Stimulated activated CD8-positive, alpha-beta memory T cell treated with anti-CD3 and anti-CD28 coated beads, Interleukin-12 subunit alpha, Interleukin-12 subunit beta, amount 100 ng/mL, for 24 hours (primary cell): ENCODE data around the gene PRKG1.

Experiments used
- DNase-seq: peaks from one replicate; pipeline ENCODE4 v3.0.0-alpha.2; 2020; ENCODE audit errors: extremely low read depth

PRKG1 gene

DNA sequence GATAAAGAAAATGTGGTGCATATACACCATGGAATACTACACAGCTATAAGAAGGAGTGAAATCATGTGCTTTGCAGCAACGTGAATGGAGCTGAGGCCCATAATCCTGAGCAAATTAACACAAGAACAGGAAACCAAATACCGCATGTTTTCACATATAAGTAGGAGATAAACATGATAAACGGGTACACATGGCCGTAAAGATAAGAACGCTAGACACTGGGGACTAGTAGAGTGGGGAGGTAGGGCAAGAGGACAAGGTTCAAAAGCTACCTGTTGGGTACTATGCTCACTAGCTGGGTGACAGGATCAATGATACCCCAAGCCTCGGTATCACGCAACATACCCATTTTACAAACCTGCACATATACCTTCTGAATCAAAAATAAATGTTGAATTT is 511.5 kb downstream of the PRKG1 start:
- no peak for DNase-seq

DNA sequence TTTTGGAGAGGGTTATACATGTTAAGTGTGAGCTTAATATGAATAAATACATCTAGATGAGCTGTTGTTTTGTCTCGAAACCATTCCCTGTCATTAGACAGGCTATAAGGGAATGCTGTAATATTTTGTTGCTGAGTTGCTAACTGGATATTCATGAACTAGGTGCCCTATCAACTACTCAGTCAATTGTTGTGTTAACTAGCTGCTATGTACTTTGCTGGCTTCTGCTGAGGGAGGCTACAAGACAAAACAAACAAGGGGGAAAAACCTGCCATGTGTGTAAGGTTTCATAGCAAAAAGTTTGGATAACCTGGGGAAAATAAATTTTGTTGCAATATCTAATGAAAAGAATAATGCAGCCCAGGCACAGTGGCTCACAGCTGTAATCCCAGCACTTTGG is 514.7 kb downstream of the PRKG1 start:
- no peak for DNase-seq

DNA sequence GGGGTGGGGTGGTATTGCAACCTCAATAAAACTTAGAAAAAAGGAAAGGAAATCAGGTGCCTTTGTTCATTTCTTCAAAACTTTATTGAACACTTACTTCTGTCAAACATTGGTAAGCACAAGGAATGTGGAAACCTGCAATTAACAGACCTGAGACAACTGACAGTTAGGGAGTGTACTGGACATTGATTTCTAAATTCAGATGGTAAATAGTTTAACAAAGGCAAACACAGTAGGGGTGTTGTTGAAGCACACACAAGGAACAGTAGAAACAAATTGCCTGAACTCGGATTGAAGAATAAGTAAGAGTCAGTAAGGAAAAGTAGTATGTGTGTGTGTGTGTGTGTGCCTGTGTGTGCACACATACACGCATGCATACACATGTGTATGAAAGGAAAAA is 516.5 kb downstream of the PRKG1 start:
- no peak for DNase-seq

DNA sequence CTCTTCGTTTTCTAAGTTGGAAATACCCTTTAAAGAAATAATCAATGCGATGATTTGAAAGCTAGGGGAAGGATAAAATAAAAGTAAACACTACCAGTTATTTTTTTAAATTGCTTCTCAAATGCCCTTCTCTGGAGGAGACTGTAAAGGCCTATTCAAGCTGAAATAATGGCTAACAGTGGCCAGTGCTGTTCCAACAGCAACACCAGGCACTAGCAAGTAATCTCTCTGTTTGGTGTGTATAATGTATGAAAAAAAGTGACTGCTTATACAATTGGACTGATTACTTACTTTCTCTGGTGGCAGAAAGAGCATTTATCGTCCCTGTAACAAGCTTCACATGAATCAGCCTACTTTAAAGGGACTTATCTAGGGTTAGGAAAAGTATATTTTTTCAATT is 522.4 kb downstream of the PRKG1 start:
- DNase-seq: no peak

DNA sequence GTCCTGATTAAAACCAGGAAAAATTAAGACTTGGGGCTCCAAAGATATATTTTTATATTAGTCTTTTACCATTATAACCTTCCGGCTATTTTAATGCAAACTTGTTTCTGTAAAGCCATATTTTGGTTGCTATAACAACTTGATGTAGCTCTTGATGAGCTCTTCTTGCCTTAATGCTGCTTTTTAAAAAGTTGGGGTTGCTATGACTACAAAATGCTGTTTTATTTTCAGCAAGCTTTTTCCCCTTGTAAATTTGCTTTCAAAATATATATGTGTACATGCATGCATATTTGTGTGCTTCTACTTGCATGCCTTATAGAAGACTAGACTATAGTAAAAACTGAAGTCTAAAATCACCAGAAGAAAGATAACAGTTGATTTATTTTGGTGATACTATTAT is 525.4 kb downstream of the PRKG1 start:
- DNase-seq: no peak

DNA sequence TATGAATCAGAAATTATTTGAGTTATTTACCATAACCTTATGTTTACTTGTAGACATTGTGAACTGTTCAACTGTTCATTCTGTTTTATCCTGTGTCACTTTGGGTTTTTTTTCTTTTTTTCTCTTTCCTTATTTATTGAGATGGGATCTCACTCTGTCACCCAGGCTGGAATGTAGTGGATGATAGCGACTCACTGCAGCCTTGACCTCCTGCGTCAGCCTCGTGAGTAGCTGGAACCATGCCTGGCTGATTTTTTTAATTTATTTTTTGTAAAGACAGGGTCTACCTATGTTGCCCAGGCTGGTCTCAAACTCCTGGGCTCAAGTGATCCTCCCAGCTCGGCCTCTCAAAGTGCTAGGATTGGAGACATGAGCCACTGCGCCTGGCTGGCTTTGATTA is 528.0 kb downstream of the PRKG1 start:
- DNase-seq: no peak

DNA sequence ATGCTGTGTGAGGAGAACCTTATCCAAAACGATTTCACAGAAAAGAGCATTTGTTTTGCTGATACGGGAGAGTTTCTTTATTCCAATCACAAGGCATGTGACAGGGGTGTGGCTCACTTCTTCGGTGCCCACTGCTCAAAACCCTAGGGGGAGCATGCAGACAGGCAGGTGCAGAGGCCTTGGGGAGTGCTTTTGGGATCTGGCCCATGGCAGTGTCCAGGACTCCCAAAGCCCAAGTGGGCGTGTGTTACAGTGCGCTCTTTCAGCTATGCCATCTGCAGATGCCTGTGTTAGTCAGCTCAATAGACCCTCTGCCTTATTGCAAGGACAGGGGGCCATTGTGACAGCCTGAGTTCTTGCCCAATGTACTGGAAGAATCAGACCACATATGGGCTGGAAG is 530.3 kb downstream of the PRKG1 start:
- DNase-seq: no peak

DNA sequence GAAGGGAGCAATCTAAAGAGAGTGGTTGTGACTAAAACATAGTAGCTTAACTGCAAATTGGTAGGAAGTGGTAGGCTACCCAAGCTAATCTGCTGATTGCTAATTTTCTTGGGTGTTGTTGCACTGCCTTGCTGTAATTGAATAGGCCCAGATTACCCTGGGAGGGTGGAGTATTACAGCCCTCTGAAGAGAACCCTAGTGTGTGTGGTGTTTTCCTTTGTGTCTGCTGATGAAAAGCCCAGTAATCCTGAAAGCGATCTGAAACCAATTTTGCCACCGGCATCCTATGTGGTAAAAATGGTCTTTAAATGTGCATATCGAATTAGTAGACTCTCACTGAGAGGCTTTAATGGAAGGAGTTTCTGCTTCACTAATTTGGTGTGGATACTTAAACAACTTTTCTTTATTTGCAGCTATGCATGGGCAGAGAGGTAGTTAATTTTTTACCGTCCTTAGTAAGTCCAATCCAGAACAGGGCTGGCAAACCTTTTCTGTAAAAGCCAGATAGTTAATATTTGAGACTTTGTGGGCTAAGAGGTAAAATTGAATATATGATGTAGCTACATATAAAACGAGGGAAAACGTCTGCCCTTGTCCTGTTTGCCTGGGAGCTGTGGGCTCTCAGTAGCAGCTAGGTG is 532.7 kb downstream of the PRKG1 start:
- no peak for DNase-seq

DNA sequence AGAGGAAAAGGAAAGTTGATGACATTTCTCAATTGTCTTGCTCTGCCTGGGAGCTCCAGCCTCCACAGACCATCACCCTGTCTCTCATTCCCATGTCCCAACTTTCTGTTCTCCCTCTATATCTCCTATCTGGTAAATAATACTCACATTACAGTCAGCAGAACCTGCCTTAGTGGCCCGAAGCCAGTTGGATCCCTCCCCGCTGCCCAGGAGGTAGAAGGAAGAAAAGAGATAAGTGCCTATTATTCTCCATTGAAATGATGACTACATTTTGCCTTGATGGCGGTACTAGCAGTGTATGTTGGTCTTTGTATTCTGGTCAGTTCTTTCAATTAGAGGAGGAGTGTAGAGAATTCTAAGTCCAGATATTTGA is 533.2 kb downstream of the PRKG1 start:
- DNase-seq: no peak

DNA sequence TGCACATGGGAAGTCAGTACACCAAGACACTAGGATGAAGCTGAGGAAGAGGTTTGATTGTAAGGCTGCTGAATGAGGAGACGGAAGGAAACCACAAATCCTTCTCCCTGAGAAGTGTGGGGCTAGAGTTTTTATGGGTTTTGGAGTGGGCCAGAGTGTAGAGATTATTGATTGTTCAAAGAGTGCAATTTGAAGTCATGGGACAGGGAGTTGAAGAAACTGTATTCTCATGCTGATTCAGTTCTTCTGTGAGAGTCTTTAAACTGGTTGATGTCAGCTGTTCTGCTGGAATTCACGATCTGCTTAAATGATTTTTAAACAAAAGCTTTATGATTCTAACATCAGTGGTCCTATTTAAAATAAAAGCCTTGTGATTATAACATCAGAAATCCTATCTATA is 533.9 kb downstream of the PRKG1 start:
- no peak for DNase-seq

DNA sequence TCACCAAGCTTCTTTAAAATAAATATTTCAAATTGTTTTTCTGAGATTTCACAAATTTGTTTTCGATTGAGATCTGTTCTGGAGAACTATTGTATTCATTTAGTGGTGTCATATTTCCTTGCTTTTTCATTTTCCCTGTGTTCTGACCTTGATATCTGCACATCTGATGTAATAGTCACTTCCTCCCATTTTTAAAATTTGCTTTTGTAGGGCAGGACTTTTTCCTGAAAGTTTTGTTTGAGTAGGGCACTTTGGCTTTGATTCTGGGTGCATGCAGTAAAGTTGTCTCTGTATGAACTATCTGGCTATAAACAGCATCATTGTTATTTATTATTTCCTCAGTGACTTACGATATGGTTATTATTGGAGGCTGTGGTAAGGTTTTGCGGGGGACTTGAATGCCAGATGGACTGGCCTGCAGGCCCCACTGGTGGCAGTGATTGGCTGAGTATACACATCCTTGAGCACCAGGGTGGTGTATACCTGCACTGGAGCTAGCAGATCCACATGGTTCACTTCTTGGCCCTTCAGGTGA is 541.5 kb downstream of the PRKG1 start:
- DNase-seq: no peak

DNA sequence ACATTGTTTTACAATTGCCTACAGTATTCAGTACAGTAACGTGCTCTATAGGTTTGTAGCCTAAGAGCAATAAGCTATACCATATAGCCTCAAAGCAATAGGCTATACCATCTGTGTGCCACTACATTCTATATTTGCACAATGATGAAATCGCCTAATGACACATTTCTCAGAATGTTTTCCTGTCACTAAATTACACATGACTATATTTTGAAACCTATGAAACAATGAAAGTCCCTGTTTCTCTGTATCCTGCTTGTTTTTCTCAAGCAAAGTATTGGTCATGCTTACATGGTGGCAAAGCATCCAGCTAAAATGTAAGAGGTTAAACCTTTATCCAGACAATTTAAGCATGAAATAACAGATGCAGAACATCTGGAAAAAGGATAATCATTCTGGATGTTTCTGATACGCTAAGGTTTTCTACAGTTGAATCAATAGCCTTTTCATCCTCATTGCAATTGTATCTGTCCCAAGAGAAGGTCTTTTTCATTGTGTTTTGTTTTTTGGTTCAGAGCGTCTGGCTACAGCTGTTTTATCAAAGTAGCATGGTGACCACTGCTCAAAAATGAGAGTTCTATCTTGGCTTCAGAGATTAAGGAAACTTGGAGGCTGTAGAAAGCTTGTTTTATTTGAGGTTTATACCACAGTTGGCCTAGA is 543.4 kb downstream of the PRKG1 start:
- no peak for DNase-seq

DNA sequence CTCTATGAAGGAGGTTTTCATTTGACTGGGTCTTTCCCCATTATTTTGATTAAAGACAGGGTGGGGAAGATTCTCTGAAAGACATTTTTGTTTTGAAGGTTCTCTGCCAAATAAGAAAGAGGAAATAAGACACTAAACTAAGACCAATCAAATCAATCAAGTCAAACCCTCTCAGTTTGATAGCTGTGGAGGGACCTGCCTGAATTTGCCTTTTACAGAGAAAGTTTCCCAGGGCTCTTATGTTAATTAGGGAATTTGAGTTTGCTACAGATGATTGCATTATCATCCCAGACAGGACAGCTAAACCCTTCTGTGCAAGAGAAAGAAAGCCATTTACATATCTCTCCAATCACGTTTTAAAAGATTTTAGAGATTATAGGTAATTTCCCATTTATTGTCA is 545.1 kb downstream of the PRKG1 start:
- no peak for DNase-seq

DNA sequence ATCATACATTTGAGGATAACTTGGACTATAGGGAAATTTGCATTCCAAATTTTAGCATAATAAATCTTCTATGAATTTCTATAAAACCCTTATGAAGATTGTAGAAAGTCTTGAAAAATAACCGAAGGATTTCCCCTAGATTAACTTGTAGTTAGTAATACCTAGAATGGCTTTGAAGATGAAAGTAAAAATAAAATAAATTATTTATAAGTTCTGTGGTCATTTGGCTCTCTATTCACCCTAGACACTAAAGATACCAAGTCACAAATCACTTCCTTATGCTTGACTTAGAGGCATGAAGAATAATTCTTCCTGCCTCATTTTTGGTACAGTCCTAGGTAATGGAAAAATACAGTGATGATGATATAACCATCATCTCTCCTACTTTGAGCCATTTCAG is 545.8 kb downstream of the PRKG1 start:
- DNase-seq: no peak

DNA sequence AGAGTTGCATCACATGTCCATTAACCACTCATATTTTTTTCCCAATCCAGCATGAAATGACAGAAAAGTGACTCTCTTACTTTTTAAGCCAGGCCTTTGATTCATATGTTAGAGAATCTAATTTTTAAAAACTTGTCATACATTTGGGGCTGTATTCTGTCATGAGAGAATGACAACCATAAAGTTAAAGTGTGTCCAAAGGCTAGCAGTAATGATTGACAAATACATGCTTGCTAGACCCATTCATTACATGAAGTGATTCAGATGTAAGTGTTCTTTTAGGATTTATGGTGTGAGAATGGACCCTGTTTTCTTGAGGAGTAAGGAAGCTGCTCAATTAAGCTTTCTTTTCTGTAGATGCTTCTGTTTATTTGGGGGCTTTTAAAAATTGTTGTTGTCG is 549.7 kb downstream of the PRKG1 start:
- no peak for DNase-seq

DNA sequence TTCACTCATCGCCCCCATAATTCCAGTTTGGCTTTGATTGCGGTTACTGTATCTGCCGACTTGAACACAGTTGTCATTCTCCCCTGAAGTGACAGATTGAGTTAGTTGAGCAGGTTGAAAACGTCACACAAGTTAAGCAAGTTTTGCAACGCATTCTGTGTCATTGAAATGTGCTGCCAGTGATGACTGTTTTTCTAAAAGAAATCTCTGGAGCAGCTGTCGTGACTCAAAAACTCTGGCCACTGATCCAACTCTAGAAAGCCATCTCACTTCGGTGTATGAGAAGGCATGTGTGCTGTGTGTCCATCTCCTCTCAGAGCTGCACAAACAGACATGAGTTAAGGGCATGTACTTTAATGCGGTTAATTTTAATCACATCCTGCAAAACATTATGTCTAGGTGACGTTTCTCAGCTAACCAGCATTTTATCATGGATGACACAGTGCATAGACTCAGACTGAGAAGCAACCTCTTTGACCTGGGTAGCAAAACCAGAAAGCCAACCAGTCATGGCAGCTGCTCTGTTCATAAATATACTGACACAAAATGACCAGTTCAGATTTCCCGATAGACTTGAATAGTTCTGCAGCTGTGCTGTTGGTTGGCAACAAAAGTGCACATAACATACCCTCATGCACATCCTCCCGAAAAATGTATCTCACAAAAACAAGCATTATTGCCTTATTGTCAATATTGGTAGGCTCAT is 555.8 kb downstream of the PRKG1 start:
- DNase-seq: no peak

DNA sequence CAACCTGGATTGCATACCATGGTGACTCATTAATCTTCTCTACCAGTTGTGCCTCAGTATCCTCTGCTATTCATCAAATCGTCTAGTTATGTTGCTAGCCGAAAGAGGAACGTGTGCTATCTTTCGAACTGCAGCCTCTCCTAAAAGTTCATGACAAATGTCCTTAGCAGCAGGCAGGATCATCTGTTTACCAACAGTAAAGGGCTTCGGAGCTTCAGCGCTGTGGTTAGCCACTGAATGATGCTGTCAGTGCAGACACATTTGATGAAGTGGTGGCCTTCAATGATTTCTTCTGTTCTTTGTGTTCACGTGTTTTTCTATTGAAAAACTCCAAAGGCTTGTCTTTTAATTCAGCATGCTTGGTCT is 556.3 kb downstream of the PRKG1 start:
- no peak for DNase-seq

DNA sequence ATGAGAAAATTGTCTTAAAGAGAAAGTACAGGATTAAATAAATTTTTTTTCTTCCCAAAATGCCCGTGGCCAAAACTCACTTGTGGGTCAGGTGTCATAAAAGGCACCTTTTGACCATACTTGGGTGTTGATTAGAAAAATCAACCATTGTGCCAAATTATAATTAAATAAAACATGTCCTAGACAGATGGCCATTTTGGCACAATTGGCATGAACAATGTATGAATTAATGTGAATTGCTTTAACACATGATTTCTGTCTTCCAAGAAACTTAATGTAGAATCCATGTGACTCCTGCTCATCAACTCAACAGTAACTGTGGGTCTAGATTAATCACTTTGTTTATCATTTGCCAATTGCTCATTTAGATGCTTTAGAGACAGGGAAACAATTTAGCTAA is 561.1 kb downstream of the PRKG1 start:
- DNase-seq: no peak

DNA sequence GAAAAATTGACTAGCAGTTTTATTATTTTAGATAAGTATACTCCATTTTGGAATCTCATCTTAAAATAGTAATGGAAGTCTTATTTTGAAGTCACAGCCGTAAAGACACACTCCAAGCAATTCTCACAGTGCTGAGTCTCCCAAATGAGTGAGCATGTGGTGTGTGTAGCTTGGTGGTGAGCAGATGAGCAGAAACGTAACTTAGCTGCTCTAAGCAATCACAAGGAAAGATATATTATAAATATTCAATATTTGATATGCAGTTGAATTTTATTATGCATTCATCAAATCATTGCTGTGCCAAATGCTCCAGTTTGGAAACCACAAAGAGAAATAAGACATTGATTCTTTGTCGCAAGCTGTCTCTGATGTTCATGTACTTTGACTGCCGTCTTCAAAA is 563.9 kb downstream of the PRKG1 start:
- DNase-seq: no peak

DNA sequence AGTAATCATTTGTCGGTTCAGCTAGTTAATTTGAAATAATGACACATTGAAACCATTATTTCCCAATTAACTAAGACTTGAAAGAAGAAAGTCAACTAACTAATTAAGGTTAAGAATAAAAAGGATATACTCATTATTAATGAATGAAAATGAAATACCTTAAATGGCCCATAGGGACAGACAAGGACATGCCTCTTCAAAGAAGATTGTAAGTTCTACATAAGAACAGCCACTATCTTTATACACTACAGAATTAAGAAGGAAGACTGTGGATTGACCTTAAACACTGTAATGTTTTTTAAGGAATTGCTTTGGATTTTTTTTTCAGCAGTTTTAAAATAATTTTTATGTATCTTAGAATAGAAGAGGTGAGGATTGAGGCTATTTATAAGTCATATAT is 564.5 kb downstream of the PRKG1 start:
- DNase-seq: no peak

DNA sequence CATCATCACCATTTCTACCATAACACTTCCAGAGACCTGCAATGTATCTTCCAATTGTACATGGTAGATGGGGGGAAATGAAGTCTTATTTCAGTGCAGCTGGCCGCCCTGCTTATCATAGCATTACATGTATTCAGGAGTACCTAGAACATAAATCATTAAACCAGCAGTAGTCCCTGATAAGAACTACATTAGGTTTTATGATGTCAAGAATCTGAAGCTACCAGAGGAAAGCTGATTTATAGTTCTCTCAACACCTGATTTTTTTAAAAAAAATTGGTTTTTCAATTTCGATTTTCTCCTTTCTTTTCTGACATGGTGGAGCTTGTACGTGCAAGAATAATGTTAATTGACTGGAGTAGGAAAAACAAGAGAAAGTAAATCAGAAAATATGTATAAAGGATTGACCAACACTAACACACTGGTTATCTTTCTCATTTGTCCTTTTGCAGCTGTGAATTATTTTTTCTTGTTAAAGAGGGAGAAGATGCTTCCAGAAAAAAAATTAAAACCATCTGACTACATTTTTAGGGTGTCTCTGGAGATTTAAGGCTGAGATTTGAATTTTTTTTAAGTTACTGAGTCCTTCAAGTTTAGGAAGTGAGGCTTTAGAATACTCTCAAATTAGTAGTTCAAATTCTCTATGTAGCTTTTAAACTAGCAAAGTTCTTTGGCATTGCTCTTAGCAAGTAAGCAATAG is 566.0 kb downstream of the PRKG1 start:
- no peak for DNase-seq

DNA sequence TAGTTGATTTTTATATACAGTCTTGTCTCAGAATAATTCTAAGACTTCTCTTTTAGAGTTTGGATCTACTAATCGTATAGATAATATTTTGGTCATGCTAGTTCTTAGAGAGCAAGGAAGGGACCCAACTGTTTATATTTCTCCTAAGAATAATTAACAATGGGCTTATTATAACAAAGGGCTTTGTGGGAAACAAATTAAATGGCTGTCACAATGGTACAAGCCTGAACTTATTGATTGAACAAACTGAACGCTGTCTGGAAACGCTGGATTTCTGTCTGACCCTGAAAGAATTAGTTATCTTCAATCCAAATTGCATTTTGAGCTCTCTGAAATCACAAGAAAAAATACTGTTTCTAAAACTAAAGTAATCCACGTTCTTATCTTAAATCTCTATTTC is 568.3 kb downstream of the PRKG1 start:
- no peak for DNase-seq

DNA sequence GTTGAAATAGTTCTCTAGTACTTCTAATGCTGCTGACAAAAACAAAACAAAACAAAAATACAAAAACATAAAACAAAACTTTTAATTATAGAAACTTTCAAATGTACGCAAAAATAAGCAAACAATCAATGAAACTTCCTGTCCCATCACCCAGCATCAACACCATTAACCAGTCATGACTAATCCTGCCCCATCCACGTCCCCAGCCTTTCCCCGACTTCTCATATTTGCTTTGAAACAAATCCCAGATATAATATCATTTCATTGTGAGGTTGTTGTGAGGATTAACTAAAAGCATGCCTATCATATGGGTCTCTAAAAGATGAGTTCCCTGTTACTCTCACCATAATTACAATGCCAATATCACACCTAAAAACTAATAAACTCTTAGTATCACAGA is 569.4 kb downstream of the PRKG1 start:
- no peak for DNase-seq
